ENCODE data around the gene ETV7. TPM values are rescaled to one million over a fixed set of nuclear protein-coding genes. Genes with fewer than 3 reads are reported as not detected.
"Not testable (repeated sequence)": the region's sequence is repeated elsewhere in the genome, so short reads cannot be mapped to it uniquely, and the experiment has no call there.

Gene ETV7
- total RNA-seq, 4 donors from 2014 or later: 14.3 to 30.0 (median 15.0) TPM

- no peak for DNase-seq (ENCODE audit: low spot score in 2 of 2)
- TF ChIP-seq POLR2A (IDR thresholded peaks at IDR 0.05) (no peak), CTCF (IDR thresholded peaks at IDR 0.05) (no peak)
- 13 to 24% methylated on average over 1 of the region's 1 CpG for WGBS, 2 donors
- no peak overlapping the region for H3K4me3 ChIP-seq (ENCODE audit: low read depth, poor library complexity, severe bottlenecking)
- intact Hi-C loops (cut with DNase I; ENCODE audit: low total_unique reads): no loop called here
Observed at GRCh38 chr6:36414481-36414880, 27.0 kb upstream of the ETV7 start.

DNA sequence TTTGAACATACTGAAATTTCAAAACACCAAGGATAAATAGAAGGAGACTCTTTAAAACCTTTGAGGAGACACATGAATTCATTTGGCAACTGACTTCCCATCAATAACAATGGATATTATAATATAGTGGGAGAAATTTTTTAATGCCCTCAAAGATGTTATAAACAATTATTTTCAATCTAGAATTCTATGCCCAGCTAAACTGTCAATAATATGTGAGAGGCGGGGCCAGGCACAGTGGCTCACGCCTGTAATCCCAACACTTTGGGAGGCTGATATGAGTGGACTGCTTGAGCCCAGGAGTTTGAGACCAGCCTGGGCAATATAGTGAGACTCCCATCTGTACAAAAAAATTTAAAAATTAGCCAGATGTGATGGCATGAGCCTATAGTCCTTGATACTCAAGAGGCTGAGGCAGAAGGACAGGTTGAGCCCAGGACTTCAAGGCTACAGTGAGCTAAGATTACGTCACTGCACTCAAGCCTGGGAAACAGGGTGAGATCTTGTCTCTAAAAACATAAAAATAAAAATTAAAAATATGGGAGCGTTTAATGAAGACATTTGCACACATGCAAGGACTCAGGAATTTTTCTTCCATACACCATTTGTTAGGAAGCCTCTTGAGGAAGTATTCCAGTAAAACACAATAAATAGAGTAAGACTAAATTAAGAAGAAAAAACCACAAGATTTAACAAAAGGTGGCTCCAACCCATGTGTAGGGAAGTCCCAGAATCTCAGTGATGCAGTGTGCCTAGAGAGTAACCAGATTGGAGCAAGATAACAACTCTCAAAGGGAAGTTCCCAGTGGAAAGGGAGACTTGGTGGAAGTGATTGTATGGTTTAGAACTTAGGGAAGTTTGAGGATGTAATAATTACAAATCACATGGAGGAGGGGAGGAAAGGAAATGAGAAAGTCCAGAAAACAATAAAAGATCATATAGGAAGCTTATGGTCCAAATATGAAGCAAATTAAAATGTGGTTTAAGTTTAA lies 26.3 kb upstream of the ETV7 start:
- intact Hi-C loops (cut with DNase I; ENCODE audit: low total_unique reads): no loop called here
- TF ChIP-seq CTCF (IDR thresholded peaks at IDR 0.05) (no peak), POLR2A (IDR thresholded peaks at IDR 0.05) (no peak)
- no peak overlapping the region for H3K4me3 ChIP-seq (ENCODE audit: low read depth, poor library complexity, severe bottlenecking)
- DNase-seq (ENCODE audit: low spot score in 2 of 2): no peak
- WGBS, 2 donors: 91 to 98% methylated on average over 4 of the region's 4 CpGs

GRCh38 chr6:36409718-36410117 lies 22.2 kb upstream of the ETV7 start:
- 76 to 84% methylated on average over 5 of the region's 5 CpGs for WGBS, 2 donors
- H3K4me3 ChIP-seq (ENCODE audit: low read depth, poor library complexity, severe bottlenecking); intact Hi-C loops (cut with DNase I; ENCODE audit: low total_unique reads); DNase-seq (ENCODE audit: low spot score in 2 of 2): not testable (repeated sequence)

DNA sequence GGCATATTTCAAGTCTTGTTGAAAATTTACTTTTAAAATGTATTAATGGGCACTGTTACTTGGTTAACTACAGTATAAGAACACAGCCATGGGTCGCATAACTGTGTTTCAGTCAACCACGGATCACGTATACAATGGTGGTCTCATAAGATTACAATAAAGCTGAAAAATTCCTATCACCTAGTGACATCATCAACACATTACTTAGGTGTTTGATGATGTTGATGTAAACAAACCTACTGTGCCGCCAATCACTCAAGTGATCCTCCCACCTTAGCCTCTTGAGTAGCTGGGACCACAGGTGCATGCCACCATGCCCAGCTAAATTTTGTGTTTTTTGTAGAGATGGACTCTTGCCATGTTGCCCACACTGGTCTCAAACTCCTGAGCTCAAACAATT lies 16.7 kb upstream of the ETV7 start:
- no peak overlapping the region for H3K4me3 ChIP-seq (ENCODE audit: low read depth, poor library complexity, severe bottlenecking)
- 92 to 97% methylated on average over 4 of the region's 4 CpGs for WGBS, 2 donors
- no peak for DNase-seq (ENCODE audit: low spot score in 2 of 2)
- TF ChIP-seq CTCF (IDR thresholded peaks at IDR 0.05) (no peak), POLR2A (IDR thresholded peaks at IDR 0.05) (no peak)
- intact Hi-C loops (cut with DNase I; ENCODE audit: low total_unique reads): no loop called here

GRCh38 chr6:36402481-36402880 lies 15.0 kb upstream of the ETV7 start:
- WGBS, 2 donors: 84% methylated on average over 3 of the region's 3 CpGs
- H3K4me3 ChIP-seq (ENCODE audit: low read depth, poor library complexity, severe bottlenecking): no peak overlapping the region
- intact Hi-C loops (cut with DNase I; ENCODE audit: low total_unique reads): no loop called here
- TF ChIP-seq POLR2A (IDR thresholded peaks at IDR 0.05) (no peak), CTCF (IDR thresholded peaks at IDR 0.05) (no peak)
- DNase-seq (ENCODE audit: low spot score in 2 of 2): no peak

GRCh38 chr6:36399970-36400369 lies 12.5 kb upstream of the ETV7 start:
- TF ChIP-seq POLR2A (IDR thresholded peaks at IDR 0.05): no peak
- no peak for TF ChIP-seq CTCF (IDR thresholded peaks at IDR 0.05)
- DNase-seq (ENCODE audit: low spot score in 2 of 2): no peak
- intact Hi-C loops (cut with DNase I; ENCODE audit: low total_unique reads): no loop called here
- no peak overlapping the region for H3K4me3 ChIP-seq (ENCODE audit: low read depth, poor library complexity, severe bottlenecking)
- 79 to 82% methylated on average over 1 of the region's 1 CpG for WGBS, 2 donors

All from lower leg skin (tissue), 4 donors.